Stimulated activated CD4-positive, alpha-beta T cell treated with anti-CD3 and anti-CD28 coated beads, TNF-alpha, amount 100 ng/mL, for 4 hours (primary cell): ENCODE data around the gene SH2D2A.

Source experiments
- DNase-seq, 3 experiments: peaks; one replicate each; pipeline ENCODE4 v3.0.0-alpha.2; 2020; ENCODE audit warnings: low read depth in 3 of 3

The SH2D2A gene

GRCh38 chr1:156816561-156817328, at the start of gene SH2D2A:
Gene SH2D2A, minus strand, starts transcription at chr1:156816848. Its CDS starts 140 bp downstream, at chr1:156816708.
- peak; percentile 78 to 94 (median 89) for DNase-seq

DNA sequence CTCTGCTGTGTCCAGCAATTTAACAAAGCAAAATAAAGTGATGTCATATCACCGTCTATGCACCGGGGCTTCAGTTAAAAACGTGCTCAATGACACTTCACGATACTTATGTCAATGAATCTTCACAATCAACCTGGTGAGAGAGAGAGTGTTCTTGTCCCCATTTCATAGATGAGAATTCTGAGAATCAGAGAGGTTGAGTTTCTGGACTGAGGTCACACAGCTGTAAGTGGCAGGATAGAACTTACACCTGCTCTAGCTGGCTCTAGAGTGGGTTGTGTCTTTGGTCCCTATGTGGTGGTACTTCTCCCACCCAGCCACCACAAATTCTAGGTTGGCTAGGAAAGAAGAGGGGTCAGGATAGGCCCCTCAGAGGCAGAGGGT, 49.2 kb upstream of the SH2D2A start:
- no peak for DNase-seq

DNA sequence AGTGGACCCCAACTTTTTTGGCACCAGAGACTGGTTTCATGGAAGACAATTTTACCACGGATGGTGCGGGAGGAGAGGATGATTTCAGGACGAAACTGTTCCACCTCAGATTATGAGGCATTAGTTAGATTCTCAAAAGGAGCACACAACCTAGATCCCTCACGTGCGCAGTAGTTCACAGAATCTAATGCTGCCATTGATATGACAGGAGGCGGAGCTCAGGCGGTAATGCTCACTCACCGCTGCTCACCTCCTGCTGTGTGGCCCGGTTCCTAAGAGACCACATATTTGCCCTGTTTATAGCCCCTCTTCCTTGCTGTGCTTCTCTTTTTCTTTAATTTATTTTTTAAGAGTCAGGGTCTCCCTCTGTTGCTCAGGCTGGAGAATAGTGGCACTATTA, 48.6 kb upstream of the SH2D2A start:
- DNase-seq, result no peak

DNA sequence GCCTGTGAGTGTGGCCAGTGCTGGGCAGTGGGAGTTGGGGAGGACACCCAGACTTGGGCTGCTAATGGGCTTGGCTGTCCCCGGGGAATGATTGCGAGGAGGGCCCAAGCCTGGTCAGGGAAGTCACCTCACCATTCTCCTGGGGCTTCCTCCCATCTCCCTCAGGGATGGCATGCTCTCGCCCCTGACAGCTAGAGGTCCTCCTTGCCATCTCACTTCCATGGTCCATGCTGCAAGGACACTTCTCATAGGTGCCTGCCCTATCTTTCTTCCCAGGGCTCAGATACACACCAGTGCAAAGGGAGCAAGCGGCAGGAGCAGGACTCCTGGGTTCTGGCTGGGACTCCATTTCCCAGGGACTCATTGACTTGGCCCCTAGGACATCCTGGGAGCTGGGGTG, 48.1 kb upstream of the SH2D2A start:
- no peak for DNase-seq

GRCh38 chr1:156863631-156864030, 47.0 kb upstream of the SH2D2A start:
- no peak for DNase-seq

DNA sequence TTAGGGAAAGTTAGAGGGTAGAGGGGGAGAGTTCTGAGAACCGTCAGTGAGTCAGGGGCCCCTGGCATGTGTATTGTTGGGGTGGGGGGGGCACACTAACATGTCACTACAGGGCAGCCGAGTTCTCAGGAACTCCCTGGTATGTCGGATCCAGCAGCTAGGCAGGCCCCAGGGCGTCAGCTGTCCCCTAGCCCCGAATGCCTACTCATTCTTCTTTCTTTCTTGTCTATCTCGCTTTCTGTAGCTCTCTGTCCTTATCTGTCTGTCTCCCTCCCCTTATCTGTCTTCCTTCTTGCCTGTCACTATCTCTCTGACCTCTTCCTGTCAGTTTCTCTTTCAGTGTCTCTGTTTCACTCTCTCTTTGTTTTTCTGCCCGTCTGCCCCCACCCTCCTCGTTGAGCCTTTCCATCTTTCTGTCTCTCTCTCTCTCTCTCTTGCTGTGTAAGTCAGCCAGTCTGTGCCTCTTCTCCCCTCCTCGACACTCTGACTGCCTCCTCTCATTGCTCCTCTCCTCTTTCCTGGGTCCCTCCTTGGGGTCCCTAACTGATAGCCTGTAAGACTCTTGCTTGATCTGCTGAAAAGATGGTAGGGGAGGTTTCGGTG, 46.5 kb upstream of the SH2D2A start:
- no peak for DNase-seq

GRCh38 chr1:156862584-156862983, 45.9 kb upstream of the SH2D2A start:
- DNase-seq, result no peak

GRCh38 chr1:156860628-156861423, 44.2 kb upstream of the SH2D2A start, which contains the start of gene NTRK1:
Gene NTRK1, plus strand, starts transcription at chr1:156860865. Its CDS starts 70 bp downstream, at chr1:156860935.
- peak; percentile 21 to 38 (median 22) for DNase-seq

DNA sequence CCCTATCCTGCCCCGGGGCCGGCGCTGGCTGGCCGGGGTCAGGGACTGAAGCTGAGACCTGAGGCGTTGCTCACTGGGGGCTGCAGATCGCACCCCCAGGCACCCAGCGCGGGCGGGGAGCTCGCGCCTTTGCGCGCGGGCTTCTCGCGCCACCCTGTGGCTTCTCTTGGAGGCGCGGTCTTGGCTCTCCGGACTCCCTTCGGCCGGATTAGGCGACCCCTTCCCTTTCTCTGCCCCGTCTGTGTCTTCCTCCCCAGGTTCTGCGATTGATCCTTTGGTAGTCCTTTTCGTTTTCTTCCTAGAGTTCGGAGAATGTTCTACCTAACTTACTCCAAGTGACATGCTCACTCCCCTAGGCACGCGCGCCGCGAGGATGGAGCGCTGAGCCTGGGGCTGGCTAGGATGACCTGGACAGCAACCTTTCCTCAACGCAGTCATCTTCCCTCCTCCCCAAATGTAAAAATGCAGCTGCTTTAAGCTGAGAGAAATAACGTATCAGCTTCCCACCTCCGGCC, 43.5 kb upstream of the SH2D2A start:
- DNase-seq, result peak in 2 of 3 experiments; percentile 42 to 44

- DNase-seq, result no peak
These were observed 43.0 kb upstream of the SH2D2A start for GRCh38 chr1:156859523-156860112.

DNA sequence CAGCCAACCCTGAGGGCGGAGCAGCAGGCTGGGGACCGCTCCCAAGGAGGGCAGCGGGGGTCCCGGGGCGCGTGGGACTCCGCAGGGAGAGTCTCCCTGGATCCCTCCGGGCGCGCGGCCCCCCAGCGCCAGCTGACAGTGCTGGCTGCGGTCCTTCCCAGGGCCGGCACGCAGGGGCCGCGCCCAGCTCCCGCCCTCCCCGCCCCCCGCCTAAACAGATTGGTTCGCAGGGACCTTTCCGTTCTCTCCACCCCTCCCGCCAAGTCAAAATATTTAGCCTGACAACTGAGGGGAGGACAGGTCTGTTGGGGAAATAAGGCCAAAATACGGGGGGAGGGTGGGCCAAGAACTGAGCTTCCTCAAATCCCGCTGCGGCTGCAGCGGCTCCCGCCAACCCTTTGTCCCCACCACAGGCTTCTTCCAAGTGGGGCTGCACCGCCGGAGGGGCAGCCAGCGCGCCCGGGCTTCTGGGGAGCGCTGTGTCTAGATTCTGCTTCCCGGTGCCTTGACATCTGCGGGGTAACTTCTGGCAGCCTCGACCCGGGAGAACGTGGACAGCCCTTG, 42.4 kb upstream of the SH2D2A start, which contains the start of gene INSRR:
INSRR (minus strand) TSS at position 159 of the 564 bp plus-strand sequence. CDS start 496 bp downstream, outside the sequence.
- DNase-seq, result no peak

- DNase-seq, result no peak
These were observed 41.9 kb upstream of the SH2D2A start for GRCh38 chr1:156858555-156858956.

DNA sequence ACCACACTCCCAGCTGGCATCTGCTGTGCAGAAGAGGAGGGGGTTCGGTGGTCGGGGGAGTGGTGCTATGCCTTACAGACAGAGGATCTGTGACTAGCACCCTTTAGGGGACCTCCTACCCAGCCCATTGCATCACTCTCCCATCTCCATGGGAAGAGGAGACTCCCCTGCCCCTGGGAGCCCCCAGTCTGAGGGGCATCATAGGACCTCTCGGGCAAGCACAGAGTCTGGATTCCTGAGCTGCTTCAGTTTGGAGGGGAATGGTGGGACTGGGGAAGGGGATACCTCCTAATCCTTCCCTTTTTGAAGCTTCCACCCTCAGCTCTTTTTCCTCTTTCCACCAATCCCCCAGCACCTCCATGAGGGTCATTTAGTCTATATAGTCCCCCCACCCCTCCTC, 40.9 kb upstream of the SH2D2A start:
- DNase-seq, result no peak

DNA sequence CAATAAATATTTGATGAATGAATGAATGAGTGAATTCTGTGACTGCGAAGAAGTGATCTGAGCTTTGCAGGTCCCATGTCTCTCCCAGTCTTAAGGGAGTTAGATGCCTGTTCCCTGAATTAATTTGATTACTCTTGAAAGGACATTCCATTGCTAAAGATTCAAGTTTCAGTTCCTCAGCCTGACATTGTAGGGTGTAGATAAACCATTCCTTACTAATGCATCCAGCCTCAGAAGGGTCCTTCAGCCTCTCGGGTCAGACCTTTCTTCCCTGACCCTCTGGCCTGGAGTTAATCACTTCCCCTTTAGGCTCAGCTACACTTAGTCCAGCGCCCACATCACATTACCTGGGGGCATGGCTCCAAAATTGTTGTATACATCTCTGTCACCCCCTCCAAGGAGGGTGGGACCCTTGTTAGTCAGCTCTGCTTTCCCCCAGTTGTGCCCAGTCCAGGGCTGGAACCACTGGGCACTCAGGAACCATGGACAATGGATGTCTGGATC, 39.7 kb upstream of the SH2D2A start:
- no peak for DNase-seq

- no peak for DNase-seq
These were observed 38.0 kb upstream of the SH2D2A start for GRCh38 chr1:156854634-156855033.

DNA sequence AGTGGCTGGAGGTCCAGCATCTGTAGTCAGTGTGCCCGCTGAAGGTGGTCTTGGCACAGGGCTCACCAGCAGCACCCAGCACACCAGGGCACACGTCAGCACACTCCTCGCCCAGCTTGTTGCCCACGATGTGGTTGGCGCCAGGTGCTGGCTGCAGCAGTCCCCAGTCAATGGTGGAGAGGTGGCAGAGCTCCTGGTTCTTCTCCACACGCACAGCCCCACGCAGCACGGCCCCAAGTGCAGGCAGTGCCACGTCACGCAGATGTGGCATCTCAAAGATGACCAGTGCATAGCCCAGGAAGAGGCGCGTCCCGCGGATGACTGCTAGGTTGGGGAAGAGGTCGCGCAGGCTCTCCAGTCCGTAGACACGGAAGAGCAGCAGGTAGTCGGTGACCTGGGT, 37.1 kb upstream of the SH2D2A start:
- no peak for DNase-seq

- DNase-seq, result no peak
These were observed 35.8 kb upstream of the SH2D2A start for GRCh38 chr1:156852418-156852874.

DNA sequence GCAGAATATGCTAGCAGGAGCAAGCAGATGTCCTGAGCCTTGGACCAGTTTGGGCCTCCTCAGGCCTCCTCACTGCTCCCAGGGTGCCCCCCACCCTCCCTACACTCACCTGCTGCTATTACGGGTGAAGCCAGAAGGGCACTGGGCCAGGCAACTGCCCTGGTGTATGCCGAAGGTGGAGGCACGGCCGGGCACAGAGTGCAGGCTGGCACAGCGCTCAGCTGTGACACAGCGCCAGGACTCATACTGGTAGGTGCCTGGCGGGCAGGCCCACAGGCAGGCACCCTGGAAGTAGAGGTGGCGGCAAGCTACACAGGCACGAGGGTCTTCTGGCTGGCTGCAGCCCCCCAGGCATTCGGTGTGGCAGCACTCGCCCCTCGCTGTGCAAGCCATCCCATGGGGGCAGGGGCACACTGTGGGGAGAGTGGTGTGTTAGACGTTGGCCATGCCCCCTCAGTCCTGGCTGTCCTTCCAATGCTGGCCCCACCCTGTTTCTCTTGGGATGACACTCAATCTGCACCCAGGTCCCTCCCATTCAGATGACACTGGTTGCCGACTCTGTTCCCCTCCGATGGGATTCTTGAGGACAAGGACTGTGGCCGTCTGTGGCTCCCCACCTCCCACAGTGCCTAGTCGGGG, 35.2 kb upstream of the SH2D2A start:
- DNase-seq, result no peak

GRCh38 chr1:156849151-156849496, 32.5 kb upstream of the SH2D2A start:
- DNase-seq, result no peak

DNA sequence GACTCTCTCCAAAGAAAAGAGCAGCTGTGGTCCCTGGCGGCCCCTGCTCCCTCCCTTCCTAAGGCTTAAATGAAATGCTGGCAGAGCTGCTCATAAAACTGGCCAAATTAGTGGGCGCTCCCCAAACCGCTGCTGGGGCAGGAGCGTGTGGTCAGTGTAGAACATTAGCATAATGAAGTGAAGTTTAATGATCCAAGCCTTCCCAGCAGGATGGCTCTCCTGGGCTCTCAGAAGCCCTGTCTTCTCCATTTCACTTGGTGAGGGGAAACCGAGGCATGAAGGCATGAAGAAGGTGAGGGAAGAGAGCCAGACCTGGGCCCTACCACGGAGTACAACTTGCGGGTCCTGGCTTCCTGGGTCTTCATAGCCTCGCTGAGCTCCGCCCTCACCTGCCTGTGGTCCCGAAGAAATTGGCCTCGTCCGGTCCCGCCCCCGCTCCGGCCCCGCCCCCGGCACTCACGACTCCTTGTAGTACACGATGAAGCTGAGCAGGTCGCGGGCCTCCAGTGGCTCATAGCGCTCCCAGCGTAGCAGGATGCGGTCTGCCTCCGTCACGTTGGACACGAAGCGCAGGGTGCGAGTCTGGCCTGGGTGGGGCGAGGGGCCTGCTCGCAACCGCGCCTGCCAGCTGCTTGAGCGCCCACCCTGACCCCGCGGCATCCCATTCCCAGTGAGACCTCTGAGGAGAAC, 32.0 kb upstream of the SH2D2A start:
- DNase-seq, result peak in 2 of 3 experiments; percentile 29 to 32
